HL-60 (cell line): ENCODE results near the gene GLT1D1.
"Not testable (repeated sequence)": the region's sequence is repeated elsewhere in the genome, so short reads cannot be mapped to it uniquely, and the experiment has no call there.

Experiments
- DNase-seq, 2 experiments: peaks; one replicate each; pipeline ENCODE4 v3.0.0-alpha.2; 2010 to 2020; ENCODE audit warnings: low read depth in 1 of 2, low spot score in 1 of 2
- H3K27ac ChIP-seq: fragments of 250-450 bp; sonication (Bioruptor Pico); replicated peaks from 2 replicates; pipeline ENCODE4 v1.5.1; 2020; ENCODE audit warnings: mild to moderate bottlenecking, moderate library complexity
- H3K27me3 ChIP-seq: fragments of 250-450 bp; sonication (Bioruptor Pico); 2 replicates; pipeline ENCODE4 v1.5.1; 2021; ENCODE audit warnings: mild to moderate bottlenecking, moderate library complexity; ENCODE audit not compliant: insufficient read depth, poor library complexity, severe bottlenecking
- H3K4me3 ChIP-seq: replicated peaks from 2 replicates; pipeline ENCODE4 v1.5.1; 2011; ENCODE audit warnings: mild to moderate bottlenecking, control low read depth, low read length; ENCODE audit not compliant: insufficient read depth
- CTCF ChIP-seq: IDR thresholded peaks from one replicate; pipeline ENCODE4 v1.5.1; 2011; ENCODE audit warnings: low read length, control low read depth, inconsistent platforms; ENCODE audit not compliant: insufficient read depth
- GABPA ChIP-seq: IDR thresholded peaks from 2 replicates; pipeline ENCODE4 v1.6.1; 2012; ENCODE audit warnings: low read depth
- POLR2AphosphoS5 ChIP-seq: IDR thresholded peaks from 2 replicates; pipeline ENCODE4 v1.6.1; 2012; ENCODE audit warnings: low read depth
- SPI1 ChIP-seq: IDR thresholded peaks from 2 replicates; pipeline ENCODE4 v1.6.1; 2012; ENCODE audit warnings: low read depth, mild to moderate bottlenecking, borderline replicate concordance
- TF ChIP-seq, protein P1 (sequence below): IDR thresholded peaks from 2 replicates; pipeline ENCODE4 v1.6.1; 2012; ENCODE audit warnings: low read depth; ENCODE audit not compliant: insufficient replicate concordance

The GLT1D1 gene

GRCh38 chr12:128850400-128850799 is 2.9 kb upstream of the GLT1D1 start:
- DNase-seq, result no peak
- no peak overlapping the region for H3K4me3 ChIP-seq
- peaks cover 5% of the 10 kb centered on the region for H3K27me3 ChIP-seq
- TF ChIP-seq SPI1 (no peak), POLR2AphosphoS5 (no peak), CTCF (no peak), GABPA (no peak)
- TF ChIP-seq, protein P1, sequence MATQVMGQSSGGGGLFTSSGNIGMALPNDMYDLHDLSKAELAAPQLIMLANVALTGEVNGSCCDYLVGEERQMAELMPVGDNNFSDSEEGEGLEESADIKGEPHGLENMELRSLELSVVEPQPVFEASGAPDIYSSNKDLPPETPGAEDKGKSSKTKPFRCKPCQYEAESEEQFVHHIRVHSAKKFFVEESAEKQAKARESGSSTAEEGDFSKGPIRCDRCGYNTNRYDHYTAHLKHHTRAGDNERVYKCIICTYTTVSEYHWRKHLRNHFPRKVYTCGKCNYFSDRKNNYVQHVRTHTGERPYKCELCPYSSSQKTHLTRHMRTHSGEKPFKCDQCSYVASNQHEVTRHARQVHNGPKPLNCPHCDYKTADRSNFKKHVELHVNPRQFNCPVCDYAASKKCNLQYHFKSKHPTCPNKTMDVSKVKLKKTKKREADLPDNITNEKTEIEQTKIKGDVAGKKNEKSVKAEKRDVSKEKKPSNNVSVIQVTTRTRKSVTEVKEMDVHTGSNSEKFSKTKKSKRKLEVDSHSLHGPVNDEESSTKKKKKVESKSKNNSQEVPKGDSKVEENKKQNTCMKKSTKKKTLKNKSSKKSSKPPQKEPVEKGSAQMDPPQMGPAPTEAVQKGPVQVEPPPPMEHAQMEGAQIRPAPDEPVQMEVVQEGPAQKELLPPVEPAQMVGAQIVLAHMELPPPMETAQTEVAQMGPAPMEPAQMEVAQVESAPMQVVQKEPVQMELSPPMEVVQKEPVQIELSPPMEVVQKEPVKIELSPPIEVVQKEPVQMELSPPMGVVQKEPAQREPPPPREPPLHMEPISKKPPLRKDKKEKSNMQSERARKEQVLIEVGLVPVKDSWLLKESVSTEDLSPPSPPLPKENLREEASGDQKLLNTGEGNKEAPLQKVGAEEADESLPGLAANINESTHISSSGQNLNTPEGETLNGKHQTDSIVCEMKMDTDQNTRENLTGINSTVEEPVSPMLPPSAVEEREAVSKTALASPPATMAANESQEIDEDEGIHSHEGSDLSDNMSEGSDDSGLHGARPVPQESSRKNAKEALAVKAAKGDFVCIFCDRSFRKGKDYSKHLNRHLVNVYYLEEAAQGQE, result no peak
- no peak overlapping the region for H3K27ac ChIP-seq

GRCh38 chr12:128851429-128851828 is 1.8 kb upstream of the GLT1D1 start:
- not testable (repeated sequence) for H3K27me3 ChIP-seq, H3K27ac ChIP-seq, H3K4me3 ChIP-seq, DNase-seq

DNA sequence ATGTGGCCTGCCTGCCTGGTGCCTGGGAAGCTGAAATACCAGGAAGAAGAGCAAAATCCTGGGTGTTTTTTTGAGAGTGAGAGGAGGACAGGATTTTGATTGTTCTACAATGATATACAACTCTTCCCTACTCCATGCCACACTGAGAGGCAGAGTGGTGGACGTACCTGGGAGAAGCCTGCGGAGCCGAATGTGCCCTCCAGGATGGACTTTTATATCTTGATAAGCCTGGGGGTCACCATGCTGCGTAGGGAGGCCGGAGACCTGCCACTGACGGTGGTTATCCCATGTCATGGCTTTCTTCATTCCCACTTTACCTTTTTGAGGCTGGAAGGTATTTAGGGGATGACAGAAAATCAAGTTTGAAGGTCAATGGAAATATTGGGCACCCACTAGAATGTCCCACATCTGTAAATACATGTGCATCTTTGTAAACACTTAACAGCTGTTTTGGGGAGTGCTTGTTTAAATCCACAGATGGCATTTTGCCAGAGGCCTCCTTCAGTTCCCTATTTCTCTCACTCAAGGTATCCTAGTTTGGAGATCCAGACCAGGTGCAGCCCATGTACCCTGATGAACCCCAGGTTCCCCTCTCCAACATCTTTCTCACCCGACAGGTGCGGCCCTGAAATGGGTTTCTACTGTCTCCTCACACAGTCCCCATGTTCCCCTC is 1.1 kb upstream of the GLT1D1 start:
- peaks cover 5% of the 10 kb centered on the region for H3K27me3 ChIP-seq
- no peak for DNase-seq
- H3K27ac ChIP-seq, result no peak overlapping the region
- no peak overlapping the region for H3K4me3 ChIP-seq
- no peak for TF ChIP-seq GABPA
- TF ChIP-seq SPI1, result peak; percentile 68
- no peak for TF ChIP-seq POLR2AphosphoS5
- no peak for TF ChIP-seq CTCF
- TF ChIP-seq, protein P1, result no peak

GRCh38 chr12:128853600-128854197 is 421 bp downstream of the GLT1D1 start:
- no peak for DNase-seq
- TF ChIP-seq SPI1 (no peak), CTCF (no peak), GABPA (no peak), POLR2AphosphoS5 (no peak)
- TF ChIP-seq, protein P1, result no peak
- Histone ChIP-seq H3K27ac (peak overlapping the region; percentile 46), H3K4me3 (peak overlapping the region; percentile 45), H3K27me3 (peaks cover 5% of the 10 kb centered on the region)
